NCI-H2227 treated with DMSO at 0.1 percent for 48 hours (cell line): ENCODE results near the gene BLM.
"Not testable (repeated sequence)": the region's sequence is repeated elsewhere in the genome, so short reads cannot be mapped to it uniquely, and the experiment has no call there.

Experiments
- DNase-seq: peaks from one replicate; lab custom pipeline; 2025; lab: John Stamatoyannopoulos, UW

Gene BLM

DNA sequence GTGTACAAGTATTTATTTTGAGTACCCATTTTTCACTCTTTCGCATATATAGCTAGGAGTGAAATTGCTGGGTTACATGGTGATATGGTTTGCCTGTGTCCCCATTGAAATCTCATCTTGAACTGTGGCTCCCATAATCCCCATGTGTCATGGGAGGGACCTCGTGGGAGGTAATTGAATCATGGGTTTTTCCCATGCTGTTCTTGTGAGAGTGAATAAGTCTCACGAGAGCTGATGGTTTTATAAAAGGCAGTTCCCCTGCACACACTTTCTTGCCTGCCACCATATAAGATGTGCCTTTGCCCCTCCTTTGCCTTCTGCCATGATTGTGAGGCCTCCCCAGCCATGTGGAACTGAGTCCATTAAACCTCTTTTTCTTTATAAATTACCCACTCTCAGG, 23.4 kb downstream of the BLM start:
- not testable (repeated sequence) for DNase-seq

DNA sequence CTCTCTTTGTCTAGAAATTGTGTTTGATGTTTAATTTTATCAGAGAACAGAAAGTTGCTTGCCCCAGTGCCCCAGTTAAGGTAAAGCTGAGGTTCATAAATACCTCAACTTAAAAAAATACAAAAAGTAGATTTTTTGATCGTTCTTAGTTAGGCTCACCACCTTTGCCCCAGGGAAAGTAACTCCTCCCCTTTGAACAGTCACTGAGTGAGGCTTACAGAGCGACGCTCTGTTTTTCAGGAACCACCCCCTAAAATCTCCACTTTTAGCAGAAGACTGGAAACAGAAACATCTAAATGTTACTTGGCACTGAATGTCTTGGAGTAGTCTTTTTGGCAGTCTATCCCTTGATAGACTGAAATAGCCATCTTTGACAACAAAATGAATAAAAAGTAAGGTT, 24.9 kb downstream of the BLM start:
- no peak for DNase-seq

GRCh38 chr15:90743407-90743806, 26.3 kb downstream of the BLM start:
- no peak for DNase-seq

DNA sequence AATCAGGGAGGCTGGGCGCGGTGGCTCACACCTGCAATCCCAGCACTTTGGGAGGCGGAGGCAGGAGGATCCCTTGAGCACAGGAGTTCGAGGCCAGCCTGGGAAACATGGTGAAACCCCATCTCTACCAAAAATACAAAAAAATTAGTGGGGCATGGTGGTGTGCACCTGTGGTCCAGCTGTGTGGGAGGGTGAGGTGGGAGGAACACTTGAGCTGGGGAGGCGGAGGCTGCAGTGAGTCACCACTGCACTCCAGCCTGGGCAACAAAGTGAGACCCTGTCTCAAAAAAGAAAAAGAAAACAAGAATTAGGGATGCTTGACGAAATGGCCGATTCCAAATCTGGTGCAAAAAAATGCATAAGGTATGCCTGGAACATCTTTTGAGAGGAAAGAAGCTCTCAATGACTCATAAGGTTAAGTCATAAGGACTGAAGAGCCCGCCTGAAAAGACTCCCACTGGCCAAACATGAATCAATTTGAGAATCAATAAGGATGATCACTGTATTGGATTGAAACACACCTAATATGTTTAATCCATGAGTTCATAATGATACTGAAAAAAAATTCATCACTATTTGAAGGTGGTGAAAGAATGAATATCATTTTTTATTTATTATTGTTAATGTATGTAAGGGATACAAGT, 27.7 kb downstream of the BLM start:
- no peak for DNase-seq

DNA sequence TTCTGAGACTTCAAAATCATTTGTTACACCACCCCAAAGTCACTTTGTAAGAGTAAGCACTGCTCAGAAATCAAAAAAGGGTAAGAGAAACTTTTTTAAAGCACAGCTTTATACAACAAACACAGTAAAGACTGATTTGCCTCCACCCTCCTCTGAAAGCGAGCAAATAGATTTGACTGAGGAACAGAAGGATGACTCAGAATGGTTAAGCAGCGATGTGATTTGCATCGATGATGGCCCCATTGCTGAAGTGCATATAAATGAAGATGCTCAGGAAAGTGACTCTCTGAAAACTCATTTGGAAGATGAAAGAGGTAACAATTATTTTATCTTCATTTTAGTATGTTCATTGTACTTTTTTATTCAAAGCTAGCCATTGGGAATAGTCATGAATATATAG, 32.6 kb downstream of the BLM start:
- no peak for DNase-seq

- DNase-seq = no peak
These were observed 33.0 kb downstream of the BLM start for GRCh38 chr15:90750186-90750585.

- DNase-seq = no peak
These were observed 34.2 kb downstream of the BLM start for GRCh38 chr15:90751300-90751825.

DNA sequence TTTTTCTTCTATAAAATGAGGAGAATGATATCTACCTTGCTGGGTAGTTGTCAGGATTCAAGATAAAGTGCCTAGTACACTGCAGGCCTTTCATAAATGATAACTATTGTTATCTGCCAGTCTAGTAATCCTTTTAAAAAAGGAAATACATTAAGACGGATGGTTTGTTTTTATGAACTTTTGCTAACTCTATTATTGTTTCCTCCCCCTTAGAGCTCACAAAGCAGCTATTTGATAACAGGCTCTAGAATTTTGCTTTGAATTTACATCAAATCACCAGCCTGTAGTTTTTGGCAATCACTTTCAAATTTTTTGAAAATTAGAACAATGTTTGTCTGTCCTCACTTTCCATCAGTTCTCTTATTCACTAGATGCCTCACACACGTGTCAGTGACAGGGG, 39.8 kb downstream of the BLM start:
- no peak for DNase-seq

- DNase-seq = no peak
These were observed 40.3 kb downstream of the BLM start for GRCh38 chr15:90757461-90757860.

DNA sequence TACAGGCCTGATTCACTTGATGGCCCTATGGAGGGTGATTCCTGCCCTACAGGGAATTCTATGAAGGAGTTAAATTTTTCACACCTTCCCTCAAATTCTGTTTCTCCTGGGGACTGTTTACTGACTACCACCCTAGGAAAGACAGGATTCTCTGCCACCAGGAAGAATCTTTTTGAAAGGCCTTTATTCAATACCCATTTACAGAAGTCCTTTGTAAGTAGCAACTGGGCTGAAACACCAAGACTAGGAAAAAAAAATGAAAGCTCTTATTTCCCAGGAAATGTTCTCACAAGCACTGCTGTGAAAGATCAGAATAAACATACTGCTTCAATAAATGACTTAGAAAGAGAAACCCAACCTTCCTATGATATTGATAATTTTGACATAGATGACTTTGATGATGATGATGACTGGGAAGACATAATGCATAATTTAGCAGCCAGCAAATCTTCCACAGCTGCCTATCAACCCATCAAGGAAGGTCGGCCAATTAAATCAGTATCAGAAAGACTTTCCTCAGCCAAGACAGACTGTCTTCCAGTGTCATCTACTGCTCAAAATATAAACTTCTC, 43.6 kb downstream of the BLM start:
- no peak for DNase-seq

GRCh38 chr15:90761629-90762028, 44.5 kb downstream of the BLM start:
- DNase-seq = no peak

DNA sequence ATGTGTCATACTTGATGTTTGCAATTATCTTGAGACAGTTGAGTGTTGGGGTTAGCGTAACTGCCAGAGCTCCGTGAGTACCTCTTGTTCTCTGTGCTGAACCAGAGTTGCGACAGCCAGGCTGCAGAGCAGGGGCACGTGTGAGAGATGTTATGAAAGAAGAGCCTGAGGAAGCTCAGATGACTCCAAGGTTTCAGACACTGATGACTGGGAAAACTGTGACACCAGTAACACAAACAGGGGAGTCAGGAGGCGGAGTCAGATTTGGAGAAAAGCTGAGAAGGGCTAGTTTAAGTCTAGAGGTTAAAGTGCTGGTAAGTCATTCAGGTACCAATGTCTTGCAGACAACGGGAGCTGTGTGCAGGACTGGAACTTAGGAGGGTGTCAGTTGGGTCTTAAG, 45.0 kb downstream of the BLM start:
- DNase-seq = no peak

DNA sequence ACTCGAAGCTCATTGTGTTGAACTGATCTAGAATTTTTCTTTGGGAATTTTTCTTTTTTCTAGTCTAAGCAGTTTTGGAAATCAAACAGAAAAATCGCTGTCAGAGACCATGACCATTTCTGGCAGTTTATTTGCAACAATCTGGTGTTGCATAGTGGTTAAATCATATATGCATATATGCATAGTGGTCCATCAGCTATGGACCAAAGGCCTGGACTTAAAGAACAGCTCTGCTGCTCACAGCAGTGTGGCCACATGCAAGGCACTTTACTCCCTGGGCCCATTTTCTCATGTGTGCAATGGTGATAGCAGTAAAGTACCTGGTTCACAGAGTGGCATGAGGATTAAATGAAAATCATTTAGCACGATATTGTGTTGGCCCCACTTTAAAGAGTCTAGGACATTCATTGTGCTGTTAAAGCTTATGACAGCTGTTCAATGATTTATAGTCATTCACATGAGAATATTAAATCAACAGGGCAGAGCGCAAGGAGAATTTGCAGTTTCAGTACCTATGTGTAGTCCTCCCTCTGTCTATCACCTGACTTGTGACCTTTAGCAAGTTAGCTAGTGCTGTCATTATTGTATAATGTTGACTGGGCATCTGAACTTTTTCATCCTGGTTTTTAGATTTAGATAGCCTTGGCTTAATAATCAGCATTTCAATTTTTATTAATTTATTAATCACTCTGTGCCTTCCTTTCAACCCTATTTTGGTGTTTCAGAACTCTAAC, 46.4 kb downstream of the BLM start:
- DNase-seq = no peak

DNA sequence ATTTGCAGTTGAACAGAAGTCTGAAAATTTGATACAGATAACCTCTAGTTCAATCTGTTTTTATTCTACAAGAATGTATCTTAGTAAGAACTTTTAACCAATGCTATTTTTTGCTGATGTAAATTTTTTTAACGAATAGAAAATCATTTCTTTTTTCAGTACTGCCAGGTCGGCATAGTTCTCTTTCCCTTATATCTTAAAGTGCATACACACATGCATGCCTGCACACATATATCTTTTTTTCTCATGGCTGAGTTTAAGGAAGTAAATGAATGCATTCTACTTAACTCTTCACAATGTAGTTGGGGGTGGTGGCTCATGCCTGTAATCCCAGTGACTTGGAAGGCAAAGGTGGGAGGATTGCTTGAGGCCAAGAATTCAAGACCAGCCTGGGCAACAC, 48.4 kb downstream of the BLM start:
- DNase-seq = no peak

GRCh38 chr15:90765966-90766365, 48.8 kb downstream of the BLM start:
- no peak for DNase-seq

- DNase-seq = no peak
These were observed 52.2 kb downstream of the BLM start for GRCh38 chr15:90769375-90769774.

- no peak for DNase-seq
These were observed 56.3 kb downstream of the BLM start for GRCh38 chr15:90773485-90773884.

- no peak for DNase-seq
These were observed 57.8 kb downstream of the BLM start for GRCh38 chr15:90774731-90775514.

GRCh38 chr15:90780916-90781315, 63.8 kb downstream of the BLM start:
- DNase-seq = no peak

DNA sequence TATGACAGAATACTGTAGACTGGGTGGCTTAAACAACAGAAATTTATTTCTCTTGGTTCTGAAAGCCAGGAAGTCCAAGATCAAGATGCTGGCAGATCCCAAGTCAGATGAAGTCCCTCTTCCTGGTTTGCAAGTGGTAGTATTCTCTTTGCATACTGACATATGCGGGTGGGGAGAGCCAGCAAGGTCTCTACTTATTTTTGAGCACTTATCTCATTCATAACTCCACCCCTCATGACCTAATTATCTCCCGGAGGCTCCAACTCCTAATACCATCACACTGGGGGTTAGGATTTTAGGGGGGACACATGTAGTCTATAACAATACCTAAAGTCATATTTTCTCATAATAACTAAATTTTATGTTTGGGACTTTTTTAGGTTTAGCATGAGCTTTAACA, 65.3 kb downstream of the BLM start:
- no peak for DNase-seq

GRCh38 chr15:90787881-90788280, 70.7 kb downstream of the BLM start:
- no peak for DNase-seq

DNA sequence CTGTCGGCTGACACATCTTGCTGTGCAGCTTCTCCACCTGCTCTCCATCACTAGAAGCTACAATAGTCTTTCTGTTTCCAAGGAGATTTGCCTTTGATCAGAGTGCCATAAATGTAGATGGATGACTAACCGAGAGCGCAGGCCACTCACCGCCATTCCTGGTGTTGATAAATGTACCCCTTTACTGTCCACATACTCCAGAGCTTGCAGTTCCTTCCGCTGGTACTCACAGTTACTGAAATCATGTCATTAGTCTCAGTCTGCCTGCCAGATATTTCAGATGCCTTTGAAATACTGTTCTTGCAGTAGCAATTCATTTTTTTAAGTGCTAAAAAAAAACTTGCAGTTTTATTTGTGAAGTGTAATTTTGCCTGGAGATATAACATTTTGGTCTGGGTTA, 72.3 kb downstream of the BLM start:
- no peak for DNase-seq

DNA sequence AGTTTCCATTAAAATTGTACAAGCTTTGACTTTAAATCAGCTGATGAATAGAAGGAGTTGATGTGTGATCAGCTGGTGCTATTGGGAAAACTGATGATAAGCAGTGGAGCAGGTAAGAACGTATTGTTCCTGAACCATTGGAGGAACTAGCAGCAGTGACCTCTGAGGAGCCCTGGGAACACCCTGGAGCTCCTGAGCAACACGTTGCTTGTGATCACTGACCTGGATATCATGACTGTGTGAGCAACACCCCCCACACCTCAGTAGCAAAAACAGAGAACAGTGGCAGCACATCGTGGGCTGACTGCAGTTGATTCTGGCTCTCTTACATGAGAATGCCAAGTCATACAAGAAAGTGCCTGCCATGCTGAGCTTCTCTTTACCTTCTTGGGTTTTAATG, 72.9 kb downstream of the BLM start:
- DNase-seq = no peak
